ACC112 (cell line): Measurements from ENCODE around the gene NDEL1.

ENCODE experiments used
- H2AFZ ChIP-seq: fragments of 200-600 bp; sonication (generic); one replicate; pipeline ENCODE4 v1.6.0; 2017; ENCODE audit warnings: antibody characterized with exemption, low read length; ENCODE audit not compliant: unreplicated experiment
- H3K27ac ChIP-seq: fragments of 200-600 bp; sonication (generic); 2 replicates; pipeline ENCODE4 v1.5.1; 2014; ENCODE audit warnings: low read depth, mild to moderate bottlenecking, antibody characterized with exemption, low read length, moderate library complexity
- H3K27me3 ChIP-seq: fragments of 200-600 bp; sonication (generic); 2 replicates; pipeline ENCODE4 v1.6.1; 2014; ENCODE audit warnings: mild to moderate bottlenecking, antibody characterized with exemption, low read length, moderate library complexity, mixed read lengths; ENCODE audit not compliant: insufficient read depth
- H3K36me3 ChIP-seq: fragments of 200-600 bp; sonication (generic); 2 replicates; pipeline ENCODE4 v1.6.1; 2016; ENCODE audit warnings: mild to moderate bottlenecking, antibody characterized with exemption, low read length, moderate library complexity, mixed read lengths; ENCODE audit not compliant: insufficient read depth
- H3K4me1 ChIP-seq: fragments of 200-600 bp; sonication (generic); one replicate; pipeline ENCODE4 v1.6.1; 2016; ENCODE audit warnings: low read length, mixed read lengths; ENCODE audit not compliant: insufficient read depth, unreplicated experiment, control insufficient read depth
- H3K4me3 ChIP-seq: fragments of 200-600 bp; sonication (generic); 2 replicates; pipeline ENCODE4 v1.5.1; 2014; ENCODE audit warnings: mild to moderate bottlenecking, low read depth, low read length
- H3K79me2 ChIP-seq: fragments of 200-600 bp; sonication (generic); one replicate; pipeline ENCODE4 v1.6.0; 2016; ENCODE audit warnings: low read length; ENCODE audit not compliant: control insufficient read depth, unreplicated experiment, insufficient read depth

Gene NDEL1

DNA sequence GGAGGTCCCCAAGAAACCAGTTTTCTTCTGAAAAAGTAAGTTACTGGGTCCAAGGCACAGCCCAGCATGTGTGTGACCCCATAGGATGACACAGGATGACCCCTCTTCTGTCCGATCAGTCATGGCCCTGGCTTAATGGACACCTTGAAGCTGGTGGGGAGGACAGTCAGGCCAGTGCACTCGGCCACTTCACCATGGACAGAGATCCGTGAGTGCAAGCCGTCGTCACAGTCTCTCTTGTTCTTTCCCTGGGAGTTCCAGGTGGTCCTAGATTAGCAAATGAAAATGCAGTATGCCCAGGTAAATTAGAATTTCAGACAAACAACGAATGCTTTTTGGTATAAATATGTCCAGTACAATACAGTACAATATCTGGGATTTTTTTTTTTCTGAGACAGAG is 36.7 kb upstream of the NDEL1 start:
- H3K27me3 ChIP-seq = peaks cover 60% of the 10 kb centered on the region
- no peak overlapping the region for H3K4me3 ChIP-seq
- no peaks in the 10 kb centered on the region for H3K4me1 ChIP-seq

DNA sequence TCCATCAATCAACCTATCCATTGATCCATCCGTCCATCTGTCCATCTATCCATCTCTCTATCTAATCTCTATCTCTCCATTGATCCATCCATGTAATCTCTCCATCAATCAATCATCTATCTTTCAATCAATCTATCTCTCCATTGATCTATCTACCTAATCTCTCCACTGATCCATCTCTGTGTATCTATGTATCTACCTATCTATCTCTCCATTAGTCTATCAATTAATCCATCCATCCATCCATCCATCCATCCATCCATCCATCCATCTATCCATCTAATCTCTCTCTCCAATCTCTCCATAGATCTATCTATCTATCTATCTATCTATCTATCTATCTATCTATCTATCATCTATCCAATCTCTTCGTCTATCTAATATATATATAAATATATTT is 34.6 kb upstream of the NDEL1 start:
- Histone ChIP-seq H3K79me2 (no peaks in the 10 kb centered on the region), H3K4me1 (no peaks in the 10 kb centered on the region), H3K36me3 (no peaks in the 10 kb centered on the region), H3K27me3 (peaks cover 41% of the 10 kb centered on the region), H3K4me3 (no peak overlapping the region), H3K27ac (no peak overlapping the region), H2AFZ (no peak overlapping the region)

More for the DNA sequence above, 36.7 kb upstream of the NDEL1 start:
- H3K27ac ChIP-seq = no peak overlapping the region
- no peaks in the 10 kb centered on the region for H3K79me2 ChIP-seq
- H3K36me3 ChIP-seq = no peaks in the 10 kb centered on the region
- H2AFZ ChIP-seq = no peak overlapping the region

DNA sequence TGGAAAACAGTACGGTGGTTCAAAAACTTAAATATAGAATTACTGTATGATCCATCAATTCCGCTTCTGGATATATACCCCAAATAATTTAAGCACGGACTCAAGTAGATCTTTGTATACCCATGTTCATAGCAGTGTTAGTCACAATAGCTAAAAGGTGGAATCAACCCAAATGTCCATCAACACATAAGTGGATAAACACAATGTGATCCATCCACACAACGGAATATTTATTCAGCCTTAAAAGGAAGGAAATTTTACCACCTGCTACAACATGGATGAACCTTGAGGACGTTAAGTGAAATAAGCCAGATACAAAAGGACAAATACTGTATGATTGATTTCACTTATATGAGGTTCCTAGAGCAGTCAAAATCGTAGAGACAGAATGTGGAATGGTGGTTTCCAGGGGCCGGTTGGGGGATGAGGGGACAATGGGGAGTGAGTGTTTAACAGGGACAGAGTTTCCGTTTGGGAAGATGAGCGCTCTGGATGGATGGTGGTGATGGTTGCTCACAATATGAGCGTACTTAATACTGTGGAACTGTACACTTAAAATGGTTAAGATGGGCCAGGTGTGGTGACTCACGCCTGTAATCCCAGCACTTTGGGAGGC is 32.7 kb upstream of the NDEL1 start:
- Histone ChIP-seq H3K79me2 (no peaks in the 10 kb centered on the region), H3K27me3 (peaks cover 24% of the 10 kb centered on the region), H3K36me3 (no peaks in the 10 kb centered on the region), H3K4me3 (no peak overlapping the region), H3K27ac (no peak overlapping the region), H2AFZ (no peak overlapping the region), H3K4me1 (no peaks in the 10 kb centered on the region)

DNA sequence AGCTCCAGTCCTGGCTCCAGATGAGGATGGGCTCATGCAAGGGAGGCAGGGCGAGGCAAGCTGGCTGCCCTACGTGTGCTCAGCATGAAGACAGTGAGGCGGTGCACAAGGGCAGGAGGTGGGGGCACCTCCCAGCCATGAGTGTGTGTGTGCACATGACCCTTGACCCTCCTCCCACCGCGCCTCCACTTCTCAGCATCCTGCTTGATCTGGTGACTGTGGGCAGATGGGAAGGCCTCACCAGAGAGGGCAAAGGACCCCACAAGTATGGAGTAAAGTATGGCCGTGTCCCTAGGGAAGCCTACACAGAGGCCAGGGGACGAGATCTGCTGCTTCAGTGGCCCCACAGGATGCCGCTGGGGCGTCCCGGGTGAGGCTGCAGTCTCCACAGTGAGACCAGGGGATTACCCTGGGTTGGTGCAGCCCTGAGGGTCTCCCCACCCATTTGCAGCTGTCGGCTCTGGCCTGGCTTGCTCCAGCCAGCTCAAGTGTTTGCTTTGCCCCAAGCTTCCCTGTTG is 30.1 kb upstream of the NDEL1 start:
- Histone ChIP-seq H3K4me1 (peaks cover 3% of the 10 kb centered on the region), H3K36me3 (no peaks in the 10 kb centered on the region), H3K27ac (no peak overlapping the region), H3K79me2 (no peaks in the 10 kb centered on the region), H3K27me3 (peaks cover 12% of the 10 kb centered on the region), H2AFZ (no peak overlapping the region), H3K4me3 (no peak overlapping the region)

DNA sequence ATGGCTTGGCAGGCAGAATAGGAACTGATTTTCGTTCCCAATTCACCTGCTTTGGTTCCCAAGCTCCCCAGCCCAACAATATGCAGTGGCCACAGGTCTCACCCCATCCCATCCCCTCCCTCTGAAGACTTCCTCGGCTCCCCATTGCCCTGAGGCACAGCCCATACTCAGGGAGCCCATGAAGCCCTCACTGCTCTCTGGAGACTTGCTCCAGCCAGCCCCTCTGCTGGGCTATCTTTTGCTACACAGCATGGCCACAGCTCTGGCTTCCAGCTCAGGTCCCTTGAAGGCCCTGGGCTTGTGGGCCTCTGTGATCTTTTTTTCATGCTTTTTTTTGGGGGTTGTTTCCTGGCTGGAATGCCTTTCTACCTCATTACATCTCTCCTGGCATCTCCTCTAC is 29.5 kb upstream of the NDEL1 start:
- no peaks in the 10 kb centered on the region for H3K79me2 ChIP-seq
- H3K27ac ChIP-seq = no peak overlapping the region
- no peak overlapping the region for H2AFZ ChIP-seq
- peaks cover 6% of the 10 kb centered on the region; the same call in 1 of the 2 replicates for H3K27me3 ChIP-seq
- H3K36me3 ChIP-seq = no peaks in the 10 kb centered on the region
- H3K4me1 ChIP-seq = peaks cover 4% of the 10 kb centered on the region
- no peak overlapping the region for H3K4me3 ChIP-seq

DNA sequence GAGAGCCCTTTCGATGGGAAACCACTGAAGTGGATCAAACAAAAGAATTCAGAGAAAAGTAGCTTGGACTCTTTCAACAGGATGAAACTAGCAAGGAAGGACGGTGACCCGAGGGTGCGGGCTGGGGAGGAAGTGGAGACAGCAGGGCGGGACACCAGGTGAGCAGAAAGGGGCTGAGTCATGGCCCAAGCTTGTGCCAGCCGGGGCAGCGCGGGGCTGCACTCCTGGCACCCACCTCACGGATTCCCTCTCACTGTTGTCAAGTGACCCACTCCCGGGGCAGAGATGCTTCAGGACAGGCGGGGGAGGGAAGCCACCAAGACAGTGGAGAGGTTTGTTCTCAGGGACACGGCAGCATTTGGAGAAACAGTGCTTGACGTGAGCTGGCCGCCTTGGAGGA is 27.3 kb upstream of the NDEL1 start:
- Histone ChIP-seq H3K79me2 (no peaks in the 10 kb centered on the region), H3K27me3 (no peaks in the 10 kb centered on the region), H3K27ac (no peak overlapping the region), H2AFZ (no peak overlapping the region), H3K4me3 (no peak overlapping the region), H3K4me1 (peaks cover 4% of the 10 kb centered on the region), H3K36me3 (no peaks in the 10 kb centered on the region)

DNA sequence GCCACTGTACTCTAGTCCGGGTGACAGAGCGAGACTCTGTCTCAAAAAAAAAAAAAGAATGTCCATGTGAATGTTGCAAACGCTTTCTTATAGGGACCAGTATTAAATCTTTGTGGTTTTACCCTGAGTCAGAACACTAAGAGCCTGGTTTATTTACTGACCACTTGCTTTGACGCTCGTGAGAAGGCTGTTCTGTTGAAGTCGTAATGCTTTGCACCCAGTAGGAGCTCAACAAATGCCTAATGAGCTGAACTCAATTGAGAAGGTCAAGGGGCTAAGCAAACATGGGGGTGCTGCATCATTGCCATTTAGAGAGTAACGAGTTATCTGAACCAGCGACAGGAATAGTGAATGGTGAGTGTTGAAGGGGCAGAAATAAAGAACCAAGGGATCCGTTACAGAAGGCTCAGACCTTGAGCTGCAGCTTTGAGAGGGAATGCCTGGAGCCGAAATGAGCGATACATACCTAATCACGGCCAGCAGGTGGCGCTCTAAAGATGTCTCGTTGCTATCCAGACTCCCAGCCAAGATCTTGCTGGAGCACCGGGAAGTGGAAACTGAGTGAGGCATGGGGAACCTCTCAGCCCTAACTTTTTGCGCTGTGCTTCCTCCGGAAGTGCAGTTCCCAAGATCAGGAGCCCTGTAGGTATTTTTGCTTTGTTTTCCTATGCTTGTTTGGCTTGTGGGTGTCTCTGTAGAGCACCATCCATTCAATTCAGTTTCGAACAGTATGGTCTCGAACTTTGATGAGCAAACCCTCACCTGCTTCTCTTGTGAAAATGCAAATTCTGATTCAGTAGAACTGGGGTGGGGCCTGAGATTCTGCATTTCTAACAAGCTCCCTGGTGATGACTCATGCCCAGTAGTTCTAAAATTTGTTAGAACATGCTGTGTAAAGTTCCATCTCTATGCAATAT is 25.5 kb upstream of the NDEL1 start:
- H2AFZ ChIP-seq = peak overlapping the region; percentile 64
- H3K36me3 ChIP-seq = no peaks in the 10 kb centered on the region

DNA sequence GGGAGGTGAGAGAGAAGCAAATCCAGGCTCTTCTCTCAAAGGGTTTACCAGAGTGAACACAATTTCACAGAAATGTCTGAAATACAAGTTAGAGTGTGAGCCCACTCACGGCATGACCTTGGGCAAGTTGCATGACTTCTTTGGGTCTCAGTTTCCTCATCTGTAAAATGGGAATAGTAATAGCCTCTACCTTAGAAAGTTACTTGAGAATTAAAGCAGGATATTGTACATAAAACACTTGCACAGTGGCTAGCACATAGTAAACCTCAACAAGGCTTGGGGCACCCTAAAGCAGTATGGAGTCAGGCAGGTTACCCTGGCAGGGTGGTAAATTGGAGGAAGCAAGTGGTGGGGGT is 24.8 kb upstream of the NDEL1 start:
- Histone ChIP-seq H3K4me3 (no peak overlapping the region), H3K27me3 (peaks cover under 1% of the 10 kb centered on the region; the same call in 1 of the 2 replicates), H3K79me2 (no peaks in the 10 kb centered on the region), H3K4me1 (peaks cover 4% of the 10 kb centered on the region), H3K27ac (no peak overlapping the region), H2AFZ (no peak overlapping the region), H3K36me3 (no peaks in the 10 kb centered on the region)

More for the DNA sequence above, 25.5 kb upstream of the NDEL1 start:
- H3K4me3 ChIP-seq = no peak overlapping the region
- H3K79me2 ChIP-seq = no peaks in the 10 kb centered on the region
- no peak overlapping the region for H3K27ac ChIP-seq
- H3K27me3 ChIP-seq = no peaks in the 10 kb centered on the region
- peaks cover 4% of the 10 kb centered on the region for H3K4me1 ChIP-seq

DNA sequence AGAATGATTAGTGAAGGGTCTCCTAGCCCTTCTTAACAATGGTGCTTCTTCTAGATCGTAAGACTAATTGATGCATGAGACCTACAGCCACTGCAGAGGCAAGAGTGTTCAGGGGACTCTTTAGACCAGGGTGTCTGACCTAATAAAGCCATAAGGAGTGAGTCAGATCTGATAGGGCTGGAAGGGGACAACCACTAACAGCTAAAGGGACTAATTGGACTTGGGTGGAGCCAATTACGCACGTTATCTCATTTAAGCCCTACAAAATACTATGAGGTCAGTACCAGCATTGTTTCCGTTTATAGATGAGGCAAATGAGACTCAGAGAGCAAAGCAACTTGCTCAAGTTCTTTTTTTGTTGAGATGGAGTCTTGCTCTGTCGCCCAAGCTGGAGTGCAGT is 23.6 kb upstream of the NDEL1 start:
- H3K4me3 ChIP-seq = no peak overlapping the region
- H3K27ac ChIP-seq = no peak overlapping the region
- H3K36me3 ChIP-seq = no peaks in the 10 kb centered on the region
- H3K79me2 ChIP-seq = no peaks in the 10 kb centered on the region
- peaks cover 4% of the 10 kb centered on the region for H3K4me1 ChIP-seq
- H2AFZ ChIP-seq = no peak overlapping the region
- peaks cover 13% of the 10 kb centered on the region for H3K27me3 ChIP-seq

DNA sequence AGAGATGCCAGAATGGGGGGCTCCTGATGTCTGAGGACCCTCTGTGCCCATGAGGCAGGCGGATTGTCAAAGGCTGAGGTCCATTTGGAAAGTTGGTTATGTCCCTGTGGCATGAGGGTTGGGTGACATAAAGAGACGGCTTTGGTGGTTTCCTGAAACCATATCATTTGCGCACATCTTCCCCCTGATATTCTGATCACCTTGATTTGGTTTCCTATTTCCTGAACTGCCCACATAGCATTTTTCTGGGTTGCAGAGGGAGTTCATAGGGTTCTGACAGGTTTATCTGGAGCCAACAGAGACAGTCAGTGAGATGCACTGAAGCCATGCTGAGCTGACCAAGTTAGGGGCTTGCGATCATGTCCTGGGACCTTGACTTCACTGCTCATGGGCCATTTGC is 22.4 kb upstream of the NDEL1 start:
- no peak overlapping the region for H3K27ac ChIP-seq
- H3K4me3 ChIP-seq = no peak overlapping the region
- peaks cover 4% of the 10 kb centered on the region for H3K4me1 ChIP-seq

DNA sequence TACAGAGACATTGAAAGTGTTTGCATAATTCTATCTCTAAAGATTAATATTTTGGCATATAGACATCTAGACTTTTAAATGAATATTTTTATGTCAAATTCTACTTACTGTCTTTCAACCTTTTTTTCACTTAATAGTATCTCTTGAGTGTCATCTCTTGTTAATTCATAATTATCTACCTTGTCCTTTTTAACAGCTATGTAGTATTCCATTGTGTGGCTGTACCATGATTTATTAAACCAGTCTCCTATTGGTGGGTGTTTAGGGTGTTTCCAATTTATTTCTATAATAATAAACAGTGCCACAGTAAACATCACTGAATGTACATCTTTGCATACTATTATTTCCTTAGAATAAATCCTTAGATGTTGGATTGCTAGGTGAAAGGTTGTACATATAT is 21.7 kb upstream of the NDEL1 start:
- peaks cover 4% of the 10 kb centered on the region for H3K4me1 ChIP-seq
- no peaks in the 10 kb centered on the region for H3K79me2 ChIP-seq
- no peak overlapping the region for H3K4me3 ChIP-seq
- H3K27me3 ChIP-seq = peaks cover 25% of the 10 kb centered on the region
- no peak overlapping the region for H3K27ac ChIP-seq
- no peak overlapping the region for H2AFZ ChIP-seq
- no peaks in the 10 kb centered on the region for H3K36me3 ChIP-seq

More for the DNA sequence above, 22.4 kb upstream of the NDEL1 start:
- Histone ChIP-seq H3K79me2 (no peaks in the 10 kb centered on the region), H2AFZ (no peak overlapping the region), H3K27me3 (peaks cover 25% of the 10 kb centered on the region), H3K36me3 (no peaks in the 10 kb centered on the region)
